ENCODE results near the gene MAGEA3.

DNA sequence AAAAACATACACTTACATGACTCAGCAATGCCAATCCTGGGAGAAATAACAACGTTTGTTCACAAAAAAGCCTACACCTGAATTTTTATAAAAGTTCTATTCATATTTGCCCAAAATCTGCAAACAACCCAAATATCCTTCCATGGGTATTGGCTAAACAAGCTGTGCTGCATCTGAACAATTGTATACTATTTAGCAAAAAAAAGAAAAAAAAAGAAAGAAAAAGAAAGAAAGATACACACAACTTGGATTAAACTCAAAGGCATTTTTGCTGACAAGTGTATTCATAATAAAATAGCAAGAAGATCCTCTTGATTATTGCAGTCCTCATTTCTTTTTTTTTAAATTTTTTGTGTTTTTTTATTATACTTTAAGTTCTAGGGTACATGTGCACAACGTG lies 24.5 kb upstream of the MAGEA3 start:
- TF ChIP-seq, protein P1, sequence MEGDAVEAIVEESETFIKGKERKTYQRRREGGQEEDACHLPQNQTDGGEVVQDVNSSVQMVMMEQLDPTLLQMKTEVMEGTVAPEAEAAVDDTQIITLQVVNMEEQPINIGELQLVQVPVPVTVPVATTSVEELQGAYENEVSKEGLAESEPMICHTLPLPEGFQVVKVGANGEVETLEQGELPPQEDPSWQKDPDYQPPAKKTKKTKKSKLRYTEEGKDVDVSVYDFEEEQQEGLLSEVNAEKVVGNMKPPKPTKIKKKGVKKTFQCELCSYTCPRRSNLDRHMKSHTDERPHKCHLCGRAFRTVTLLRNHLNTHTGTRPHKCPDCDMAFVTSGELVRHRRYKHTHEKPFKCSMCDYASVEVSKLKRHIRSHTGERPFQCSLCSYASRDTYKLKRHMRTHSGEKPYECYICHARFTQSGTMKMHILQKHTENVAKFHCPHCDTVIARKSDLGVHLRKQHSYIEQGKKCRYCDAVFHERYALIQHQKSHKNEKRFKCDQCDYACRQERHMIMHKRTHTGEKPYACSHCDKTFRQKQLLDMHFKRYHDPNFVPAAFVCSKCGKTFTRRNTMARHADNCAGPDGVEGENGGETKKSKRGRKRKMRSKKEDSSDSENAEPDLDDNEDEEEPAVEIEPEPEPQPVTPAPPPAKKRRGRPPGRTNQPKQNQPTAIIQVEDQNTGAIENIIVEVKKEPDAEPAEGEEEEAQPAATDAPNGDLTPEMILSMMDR (IDR thresholded peaks at IDR 0.05): no peak
- no peak for TF ChIP-seq EZH2phosphoT487 (IDR thresholded peaks at IDR 0.05)

All from neural progenitor cell (in vitro differentiated cells).